IMR-90 (cell line): ENCODE results near the gene SHC2. TPM values are rescaled to one million over a fixed set of nuclear protein-coding genes. Genes with fewer than 3 reads are reported as not detected.

Experiments used
- ATAC-seq: fragments of 200-7000 bp; cut with Tn5 transposase; 2 replicates; pipeline ENCODE4 v1.9.1; 2020; ENCODE audit warnings: low read depth, mild to moderate bottlenecking, moderate library complexity
- BruUV-seq: library from RNA; stranded (reverse); fragments of 400-500 nt; replicated peaks from 2 replicates; lab custom pipeline; 2021; lab: Mats Ljungman, UMichigan
- CTCF ChIA-PET: fragments of 300-600 bp; formaldehyde crosslinking; extraction: SDS; loops from one replicate; lab custom pipeline; 2021; ENCODE audit warnings: antibody characterized with exemption; lab: Yijun Ruan, JAX
- POLR2A ChIA-PET: fragments of 300-600 bp; sonication (Branson Sonifier 250); formaldehyde crosslinking; loops from one replicate; lab custom pipeline; 2022; ENCODE audit warnings: antibody characterized with exemption; ENCODE audit not compliant: unreplicated experiment; lab: Charles Lee
- DNase-seq: peaks from one replicate; pipeline ENCODE4 v3.0.0; 2013
- H2AFZ ChIP-seq: replicated peaks from 2 replicates; pipeline ENCODE3; 2013; ENCODE audit warnings: low read length, mild to moderate bottlenecking; ENCODE audit not compliant: poor library complexity
- H2AK5ac ChIP-seq: 2 replicates; pipeline ENCODE4 v1.6.1; 2013; ENCODE audit warnings: low read depth, low read length, inconsistent platforms
- H2AK9ac ChIP-seq: replicated peaks from 2 replicates; pipeline ENCODE3; 2013; ENCODE audit warnings: mild to moderate bottlenecking, low read depth, low read length, moderate library complexity; ENCODE audit not compliant: poor library complexity
- H2BK120ac ChIP-seq: 2 replicates; pipeline ENCODE4 v1.6.1; 2013; ENCODE audit warnings: low read depth, low read length, inconsistent platforms
- H2BK15ac ChIP-seq: 3 replicates; pipeline ENCODE4 v1.6.1; 2013; ENCODE audit warnings: low read depth, low read length, inconsistent platforms
- H2BK20ac ChIP-seq: 2 replicates; pipeline ENCODE4 v1.6.1; 2013; ENCODE audit warnings: low read depth, mild to moderate bottlenecking, inconsistent platforms, low read length, moderate library complexity
- H2BK5ac ChIP-seq: 2 replicates; pipeline ENCODE4 v1.6.1; 2013; ENCODE audit warnings: mild to moderate bottlenecking, low read depth, low read length, inconsistent platforms; ENCODE audit not compliant: poor library complexity, severe bottlenecking
- H3K14ac ChIP-seq: replicated peaks from 2 replicates; pipeline ENCODE4 v1.6.1; 2013; ENCODE audit warnings: low read depth, low read length, inconsistent platforms
- H3K18ac ChIP-seq: 2 replicates; pipeline ENCODE4 v1.6.1; 2013; ENCODE audit warnings: low read depth, low read length, control low read depth
- H3K23ac ChIP-seq: 2 replicates; pipeline ENCODE4 v1.6.1; 2013; ENCODE audit warnings: low read depth, low read length, inconsistent platforms
- H3K27ac ChIP-seq: 2 replicates; pipeline ENCODE4 v1.5.1; 2013; ENCODE audit warnings: mild to moderate bottlenecking, control low read depth, low read length; ENCODE audit not compliant: insufficient read depth
- H3K27me3 ChIP-seq: 2 replicates; pipeline ENCODE4 v1.6.1; 2013; ENCODE audit warnings: low read length; ENCODE audit not compliant: control insufficient read depth, insufficient read depth
- H3K36me3 ChIP-seq: 2 replicates; pipeline ENCODE4 v1.6.1; 2013; ENCODE audit warnings: low read length, mixed read lengths; ENCODE audit not compliant: control insufficient read depth, insufficient read depth
- H3K4ac ChIP-seq: 2 replicates; pipeline ENCODE4 v1.6.1; 2013; ENCODE audit warnings: low read depth, low read length, inconsistent platforms
- H3K4me1 ChIP-seq: 2 replicates; pipeline ENCODE4 v1.6.1; 2013; ENCODE audit warnings: low read length, mixed read lengths; ENCODE audit not compliant: control insufficient read depth, insufficient read depth
- H3K4me2 ChIP-seq: 2 replicates; pipeline ENCODE4 v1.6.1; 2013; ENCODE audit warnings: low read depth, mild to moderate bottlenecking, control low read depth, low read length, moderate library complexity
- H3K4me3 ChIP-seq: 2 replicates; pipeline ENCODE4 v1.5.1; 2013; ENCODE audit warnings: low read depth, mild to moderate bottlenecking, control low read depth, low read length, moderate library complexity; ENCODE audit not compliant: insufficient read depth
- H3K56ac ChIP-seq: 2 replicates; pipeline ENCODE4 v1.6.1; 2013; ENCODE audit warnings: low read length, inconsistent platforms; ENCODE audit not compliant: insufficient read depth; ENCODE audit errors: extremely low read depth
- H3K79me1 ChIP-seq, 2 experiments: 2 replicates each; pipeline ENCODE4 v1.6.1; 2013; ENCODE audit warnings: low read length in 2 of 2, inconsistent platforms in 1 of 2, low read depth in 1 of 2
- H3K9ac ChIP-seq: 2 replicates; pipeline ENCODE4 v1.6.1; 2013; ENCODE audit warnings: low read depth, low read length, control low read depth
- H3K9me1 ChIP-seq: 2 replicates; pipeline ENCODE4 v1.6.1; 2013; ENCODE audit warnings: low read length, inconsistent platforms; ENCODE audit not compliant: insufficient read depth
- H3K9me3 ChIP-seq: 2 replicates; pipeline ENCODE4 v1.6.1; 2013; ENCODE audit warnings: low read length; ENCODE audit not compliant: control insufficient read depth, insufficient read depth
- H4K20me1 ChIP-seq: 2 replicates; pipeline ENCODE4 v1.6.1; 2013; ENCODE audit warnings: low read length, inconsistent platforms; ENCODE audit not compliant: insufficient read depth
- H4K5ac ChIP-seq: 2 replicates; pipeline ENCODE4 v1.6.1; 2013; ENCODE audit warnings: mild to moderate bottlenecking, low read depth, low read length, control low read depth
- H4K8ac ChIP-seq, 2 experiments: 2 replicates each; pipeline ENCODE4 v1.6.1; 2013; ENCODE audit warnings: low read depth in 2 of 2, low read length in 2 of 2, control low read depth in 1 of 2, inconsistent platforms in 1 of 2
- H4K91ac ChIP-seq: 2 replicates; pipeline ENCODE4 v1.6.1; 2013; ENCODE audit warnings: low read depth, low read length, inconsistent platforms; ENCODE audit not compliant: insufficient read depth
- BHLHE40 ChIP-seq: fragments of 150-350 bp; IDR thresholded peaks from 2 replicates; pipeline ENCODE4 v1.6.1; 2016; ENCODE audit warnings: mild to moderate bottlenecking, low read depth, low read length
- CEBPB ChIP-seq: IDR thresholded peaks from 2 replicates; pipeline ENCODE4 v1.6.1; 2012; ENCODE audit warnings: low read depth, low read length, improper control_type of control experiment
- CHD1 ChIP-seq: IDR thresholded peaks from 2 replicates; pipeline ENCODE4 v1.6.1; 2012; ENCODE audit warnings: low read depth, low read length, improper control_type of control experiment
- FOS ChIP-seq: fragments of 150-350 bp; IDR thresholded peaks from 2 replicates; pipeline ENCODE4 v1.6.1; 2016; ENCODE audit warnings: low read depth, low read length
- MAFK ChIP-seq: IDR thresholded peaks from 2 replicates; pipeline ENCODE4 v1.6.1; 2012; ENCODE audit warnings: low read depth, low read length, improper control_type of control experiment
- MAZ ChIP-seq: IDR thresholded peaks from 2 replicates; pipeline ENCODE4 v1.6.1; 2012; ENCODE audit warnings: low read depth, mild to moderate bottlenecking, low read length, improper control_type of control experiment, moderate library complexity, borderline replicate concordance
- MXI1 ChIP-seq: IDR thresholded peaks from 2 replicates; pipeline ENCODE4 v1.6.1; 2012; ENCODE audit warnings: low read depth, mild to moderate bottlenecking, low read length, moderate library complexity, borderline replicate concordance
- NFE2L2 ChIP-seq: fragments of 150-350 bp; IDR thresholded peaks from 2 replicates; pipeline ENCODE4 v1.6.1; 2016; ENCODE audit warnings: low read depth, mild to moderate bottlenecking, low read length
- POLR2A ChIP-seq: IDR thresholded peaks from 2 replicates; pipeline ENCODE4 v1.6.1; 2012; ENCODE audit warnings: mild to moderate bottlenecking, low read depth, low read length
- RAD21 ChIP-seq: IDR thresholded peaks from 2 replicates; pipeline ENCODE4 v1.6.1; 2012; ENCODE audit warnings: low read length, improper control_type of control experiment
- RCOR1 ChIP-seq: IDR thresholded peaks from 2 replicates; pipeline ENCODE4 v1.6.1; 2012; ENCODE audit warnings: mild to moderate bottlenecking, low read length, improper control_type of control experiment; ENCODE audit not compliant: insufficient replicate concordance
- RFX5 ChIP-seq: IDR thresholded peaks from 2 replicates; pipeline ENCODE4 v1.8.0; 2012; ENCODE audit warnings: low read depth, mild to moderate bottlenecking, low read length, moderate library complexity
- SMC3 ChIP-seq: fragments of 150-350 bp; IDR thresholded peaks from 2 replicates; pipeline ENCODE4 v1.6.1; 2016; ENCODE audit warnings: low read depth, mild to moderate bottlenecking, antibody characterized with exemption, low read length, moderate library complexity
- WGBS, 2 experiments: methylation state at CpG; one replicate each; pipeline versions ENCODE4 v1.1.5 to v1.1.7; 2013; ENCODE audit warnings: missing lambda C conversion rate in 2 of 2; ENCODE audit not compliant: insufficient read length in 1 of 2; ENCODE audit errors: extremely low coverage in 2 of 2; 5-methylcytosine and 5-hydroxymethylcytosine counted together
- dilution Hi-C: fragments of 300-500 bp; cut with HindIII; formaldehyde crosslinking; loops from one replicate; pipeline ENCODE4 v1.14.3; 2018; ENCODE audit warnings: low sequenced_read_pairs; ENCODE audit not compliant: unreplicated experiment
- in situ Hi-C: fragments of 300-500 bp; cut with MboI; formaldehyde crosslinking; loops from 3 replicates; pipeline ENCODE4 v1.14.3; 2019; ENCODE audit warnings: low sequenced_read_pairs, inconsistent platforms, mixed read lengths
- intact Hi-C: fragments of 100-400 bp; cut with micrococcal nuclease; formaldehyde crosslinking; loops from 2 replicates; pipeline ENCODE4 v1.10.0; 2022
- polyA plus RNA-seq, 3 experiments: library from polyadenylated mRNA; depleted of rRNA; stranded (reverse); fragments of >200 nt; gene quantifications; 2 replicates each; pipeline ENCODE4 v1.2.3, GENCODE V29; 2012; ENCODE audit warnings: low replicate concordance in 1 of 3
- total RNA-seq: library from RNA; depleted of rRNA; stranded (reverse); fragments of >200 nt; gene quantifications from 2 replicates; pipeline ENCODE4 v1.2.3, GENCODE V29; 2012
- TF ChIP-seq, protein P1 (sequence below): fragments of 150-350 bp; IDR thresholded peaks from 2 replicates; pipeline ENCODE4 v1.6.1; 2016; ENCODE audit warnings: low read depth, mild to moderate bottlenecking, low read length, moderate library complexity, borderline replicate concordance
- TF ChIP-seq, protein P2 (sequence below): fragments of 150-350 bp; IDR thresholded peaks from 2 replicates; pipeline ENCODE4 v1.6.1; 2017; ENCODE audit warnings: mild to moderate bottlenecking, antibody characterized with exemption, low read length, low read depth
- TF ChIP-seq, protein P3 (sequence below): conservative IDR thresholded peaks from 2 replicates; pipeline ENCODE4 v1.5.1; 2012; ENCODE audit warnings: mild to moderate bottlenecking, low read depth, low read length, improper control_type of control experiment

SHC2 gene
- total and polyA plus RNA-seq, 2 of the 4 experiments (the other 2 are of a cell fraction): 0.68 TPM; not detected in 1

DNA sequence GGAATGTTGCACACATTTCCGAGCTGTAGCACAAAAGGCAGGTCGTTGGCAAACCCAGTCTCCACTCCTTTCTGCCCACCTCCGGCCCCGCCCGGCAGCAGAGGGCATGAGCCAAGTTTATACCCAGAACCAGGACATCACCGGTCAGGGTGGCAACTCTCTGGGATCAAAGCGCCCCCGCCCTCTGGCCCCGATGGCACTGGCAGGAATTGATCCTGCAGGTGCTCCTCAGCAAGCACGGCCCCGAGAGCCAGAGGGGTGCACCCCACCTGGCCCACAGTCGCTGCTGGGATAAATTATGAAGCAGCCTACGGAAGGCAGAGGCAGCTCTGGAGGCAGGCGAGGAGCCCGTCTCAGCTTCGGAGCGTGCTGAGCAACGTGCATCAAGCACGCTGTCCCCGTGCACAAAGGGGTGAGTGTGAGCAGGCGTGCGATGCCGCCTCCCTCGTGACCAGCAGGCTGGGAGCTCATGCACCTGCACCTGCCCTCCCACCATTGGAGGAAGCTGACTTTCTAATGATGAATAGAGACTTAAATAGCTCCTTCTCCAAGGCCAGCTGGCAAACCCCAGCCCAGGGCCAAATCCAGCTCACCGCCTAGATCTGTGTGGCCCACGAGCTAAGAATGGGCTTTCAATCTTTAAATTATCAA, 25.7 kb downstream of the SHC2 start:
- Histone ChIP-seq H2BK120ac (no peak overlapping the region), H3K9me1 (no peaks in the 10 kb centered on the region), H4K91ac (no peak overlapping the region), H3K9me3 (peaks cover 15% of the 10 kb centered on the region), H3K4ac (no peak overlapping the region), H3K79me1 (no peaks in the 10 kb centered on the region), H2BK5ac (no peak overlapping the region), H2AK5ac (no peak overlapping the region), H4K20me1 (no peaks in the 10 kb centered on the region), H3K23ac (no peak overlapping the region), H2BK15ac (no peak overlapping the region), H2AFZ (no peak overlapping the region), H3K27ac (no peak overlapping the region), H2BK20ac (no peak overlapping the region), H3K4me2 (no peak overlapping the region), H3K14ac (no peak overlapping the region), H3K56ac (no peak overlapping the region), H3K27me3 (no peaks in the 10 kb centered on the region; the same call in 1 of the 2 replicates), H3K4me1 (no peaks in the 10 kb centered on the region), H3K36me3 (no peaks in the 10 kb centered on the region), H3K9ac (no peak overlapping the region), H3K18ac (no peak overlapping the region), H4K8ac (no peak overlapping the region), H3K4me3 (no peak overlapping the region), H4K5ac (no peak overlapping the region), H2AK9ac (no peak overlapping the region)
- dilution Hi-C loops (no loop called here), intact Hi-C loops (no loop called here), in situ Hi-C loops (no loop called here)
- ChIA-PET POLR2A (no interaction called here), CTCF (no interaction called here)
- no peak for DNase-seq
- ATAC-seq: no peak
- WGBS, 2 experiments: 77% methylated on average over 14 of the region's 26 CpGs; no CpG with 5 or more reads in 1 of the 2 experiments
- no TSS peak for BruUV-seq
- TF ChIP-seq MAZ (no peak), NFE2L2 (no peak), MAFK (no peak), RCOR1 (no peak), POLR2A (no peak), BHLHE40 (no peak), RAD21 (no peak), SMC3 (no peak), CHD1 (no peak), CEBPB (no peak), RFX5 (no peak), MXI1 (no peak), FOS (no peak)
- TF ChIP-seq, protein P1, sequence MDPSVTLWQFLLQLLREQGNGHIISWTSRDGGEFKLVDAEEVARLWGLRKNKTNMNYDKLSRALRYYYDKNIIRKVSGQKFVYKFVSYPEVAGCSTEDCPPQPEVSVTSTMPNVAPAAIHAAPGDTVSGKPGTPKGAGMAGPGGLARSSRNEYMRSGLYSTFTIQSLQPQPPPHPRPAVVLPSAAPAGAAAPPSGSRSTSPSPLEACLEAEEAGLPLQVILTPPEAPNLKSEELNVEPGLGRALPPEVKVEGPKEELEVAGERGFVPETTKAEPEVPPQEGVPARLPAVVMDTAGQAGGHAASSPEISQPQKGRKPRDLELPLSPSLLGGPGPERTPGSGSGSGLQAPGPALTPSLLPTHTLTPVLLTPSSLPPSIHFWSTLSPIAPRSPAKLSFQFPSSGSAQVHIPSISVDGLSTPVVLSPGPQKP: no peak
- TF ChIP-seq, protein P2, sequence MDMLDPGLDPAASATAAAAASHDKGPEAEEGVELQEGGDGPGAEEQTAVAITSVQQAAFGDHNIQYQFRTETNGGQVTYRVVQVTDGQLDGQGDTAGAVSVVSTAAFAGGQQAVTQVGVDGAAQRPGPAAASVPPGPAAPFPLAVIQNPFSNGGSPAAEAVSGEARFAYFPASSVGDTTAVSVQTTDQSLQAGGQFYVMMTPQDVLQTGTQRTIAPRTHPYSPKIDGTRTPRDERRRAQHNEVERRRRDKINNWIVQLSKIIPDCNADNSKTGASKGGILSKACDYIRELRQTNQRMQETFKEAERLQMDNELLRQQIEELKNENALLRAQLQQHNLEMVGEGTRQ: no peak
- TF ChIP-seq, protein P3, sequence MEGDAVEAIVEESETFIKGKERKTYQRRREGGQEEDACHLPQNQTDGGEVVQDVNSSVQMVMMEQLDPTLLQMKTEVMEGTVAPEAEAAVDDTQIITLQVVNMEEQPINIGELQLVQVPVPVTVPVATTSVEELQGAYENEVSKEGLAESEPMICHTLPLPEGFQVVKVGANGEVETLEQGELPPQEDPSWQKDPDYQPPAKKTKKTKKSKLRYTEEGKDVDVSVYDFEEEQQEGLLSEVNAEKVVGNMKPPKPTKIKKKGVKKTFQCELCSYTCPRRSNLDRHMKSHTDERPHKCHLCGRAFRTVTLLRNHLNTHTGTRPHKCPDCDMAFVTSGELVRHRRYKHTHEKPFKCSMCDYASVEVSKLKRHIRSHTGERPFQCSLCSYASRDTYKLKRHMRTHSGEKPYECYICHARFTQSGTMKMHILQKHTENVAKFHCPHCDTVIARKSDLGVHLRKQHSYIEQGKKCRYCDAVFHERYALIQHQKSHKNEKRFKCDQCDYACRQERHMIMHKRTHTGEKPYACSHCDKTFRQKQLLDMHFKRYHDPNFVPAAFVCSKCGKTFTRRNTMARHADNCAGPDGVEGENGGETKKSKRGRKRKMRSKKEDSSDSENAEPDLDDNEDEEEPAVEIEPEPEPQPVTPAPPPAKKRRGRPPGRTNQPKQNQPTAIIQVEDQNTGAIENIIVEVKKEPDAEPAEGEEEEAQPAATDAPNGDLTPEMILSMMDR: no peak
